BLaER1 treated with 17β-estradiol and CSF1 and Interleukin-3, amounts not matched to agents 10 nM and 100 nM (cell line): ENCODE results near the gene SLC22A4.

ENCODE experiments used
- H3K27ac ChIP-seq, 11 experiments: shearing (Covaris generic); formaldehyde crosslinking; 2 replicates each; pipeline ENCODE4 v1.8.1; 2022
- H3K27me3 ChIP-seq, 11 experiments: shearing (Covaris generic); formaldehyde crosslinking; 2 replicates each; pipeline ENCODE4 v1.8.1; 2022
- H3K36me3 ChIP-seq, 11 experiments: shearing (Covaris generic); formaldehyde crosslinking; 2 replicates each; pipeline ENCODE4 v1.8.1; 2022
- H3K4me1 ChIP-seq, 10 experiments: shearing (Covaris generic); formaldehyde crosslinking; 2 replicates each; pipeline ENCODE4 v1.8.1; 2022
- H3K4me2 ChIP-seq, 11 experiments: shearing (Covaris generic); formaldehyde crosslinking; 2 replicates each; pipeline ENCODE4 v1.8.1; 2022
- H3K4me3 ChIP-seq, 10 experiments: shearing (Covaris generic); formaldehyde crosslinking; 2 replicates each; pipeline ENCODE4 v1.8.1; 2022
- H3K9ac ChIP-seq, 11 experiments: shearing (Covaris generic); formaldehyde crosslinking; 2 replicates each; pipeline ENCODE4 v1.8.1; 2022
- H3K9me3 ChIP-seq, 11 experiments: shearing (Covaris generic); formaldehyde crosslinking; replicated peaks in 1 of 11; 2 replicates each; pipeline ENCODE4 v1.8.1; 2022
- H4K20me1 ChIP-seq, 11 experiments: shearing (Covaris generic); formaldehyde crosslinking; 2 replicates each; pipeline ENCODE4 v1.8.1; 2022
- Cebpa-rat ChIP-seq, 11 experiments: shearing (Covaris generic); IDR thresholded peaks; 2 replicates each; pipeline ENCODE4 v1.8.1; 2022

The SLC22A4 gene

DNA sequence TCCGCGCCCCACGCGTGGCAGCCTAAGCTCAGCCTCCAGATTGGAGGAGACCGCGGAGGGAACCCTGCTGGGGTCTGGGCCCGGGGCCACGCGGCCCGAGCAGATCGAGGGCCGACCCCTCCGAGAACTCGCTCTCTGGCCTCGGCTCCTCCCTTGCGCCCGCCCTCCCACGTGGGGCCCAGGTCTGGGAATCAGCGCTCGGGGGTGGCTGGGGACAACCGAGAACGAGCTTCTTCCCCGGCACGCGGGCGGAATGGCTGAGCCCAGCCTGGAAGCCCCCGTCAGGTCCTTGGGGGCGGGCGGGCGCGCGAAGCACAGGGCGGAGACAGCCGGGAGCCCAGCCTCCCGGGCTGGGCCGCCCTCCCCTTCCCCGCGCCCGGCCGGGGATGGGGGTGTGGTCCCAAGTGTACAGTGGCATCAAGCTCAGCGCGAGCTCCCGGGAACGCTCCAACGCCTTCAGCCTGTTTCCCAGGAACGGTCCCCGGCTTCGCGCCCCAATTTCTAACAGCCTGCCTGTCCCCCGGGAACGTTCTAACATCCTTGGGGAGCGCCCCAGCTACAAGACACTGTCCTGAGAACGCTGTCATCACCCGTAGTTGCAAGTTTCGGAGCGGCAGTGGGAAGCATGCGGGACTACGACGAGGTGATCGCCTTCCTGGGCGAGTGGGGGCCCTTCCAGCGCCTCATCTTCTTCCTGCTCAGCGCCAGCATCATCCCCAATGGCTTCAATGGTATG is at the start of gene SLC22A4:
TSS of gene SLC22A4 (plus strand) at position 403 of the 736 bp plus-strand sequence. CDS start at position 626, 223 bp downstream.
- peaks cover 0 to 17% (median 0%) of the 10 kb centered on the region in 11 experiments; a peak in 7 of 22 replicates for H3K27me3 ChIP-seq
- H3K9ac ChIP-seq, result peak within 1 kb of the TSS; percentile 83 to 98 (median 90)
- H3K9me3 ChIP-seq, result no peaks in the 10 kb centered on the region
- peaks cover 0 to 68% (median 8%) of the 10 kb centered on the region in 11 experiments; a peak in 14 of 22 replicates for H4K20me1 ChIP-seq
- no peak for TF ChIP-seq Cebpa-rat (IDR thresholded peaks at IDR 0.05)
- peaks cover 38 to 70% (median 52%) of the 10 kb centered on the region in 10 experiments for H3K4me1 ChIP-seq
- peak within 1 kb of the TSS; percentile 91 to 100 (median 96) for H3K4me2 ChIP-seq
- H3K27ac ChIP-seq, result peak within 1 kb of the TSS; percentile 85 to 98 (median 92)
- H3K4me3 ChIP-seq, result peak within 1 kb of the TSS; percentile 62 to 95 (median 80)
- peaks cover 0 to 26% (median 0%) of the 10 kb centered on the region in 11 experiments; a peak in 9 of 22 replicates for H3K36me3 ChIP-seq

DNA sequence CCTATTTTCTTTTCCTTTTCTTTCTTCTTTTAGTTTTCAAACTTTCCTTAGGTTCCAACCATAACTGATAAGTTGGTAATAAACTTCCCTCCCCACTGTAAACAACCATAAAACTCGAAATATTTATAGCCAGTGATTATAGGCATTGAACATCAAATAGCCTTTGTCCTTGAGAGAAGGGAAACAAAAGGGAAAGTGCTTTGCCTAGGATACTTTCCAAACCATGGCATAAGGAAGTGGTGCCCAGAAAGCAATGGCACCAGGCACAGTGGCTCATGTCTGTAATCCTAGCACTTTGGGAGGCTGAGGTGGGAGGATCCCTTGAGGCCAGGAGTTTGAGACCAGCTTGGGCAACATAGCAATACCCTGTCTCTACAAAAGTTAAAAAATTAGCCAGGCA is 48.6 kb upstream of the SLC22A4 start:
- Histone ChIP-seq H3K4me3 (no peak overlapping the region), H4K20me1 (no peaks in the 10 kb centered on the region), H3K9me3 (peaks cover 45 to 67% (median 54%) of the 10 kb centered on the region in 11 experiments), H3K36me3 (no peaks in the 10 kb centered on the region), H3K4me2 (no peak overlapping the region), H3K9ac (no peak overlapping the region), H3K27me3 (no peaks in the 10 kb centered on the region), H3K4me1 (peaks cover 3 to 15% (median 9%) of the 10 kb centered on the region in 10 experiments; a peak in 14 of 20 replicates), H3K27ac (no peak overlapping the region)
- TF ChIP-seq Cebpa-rat (IDR thresholded peaks at IDR 0.05), result no peak

DNA sequence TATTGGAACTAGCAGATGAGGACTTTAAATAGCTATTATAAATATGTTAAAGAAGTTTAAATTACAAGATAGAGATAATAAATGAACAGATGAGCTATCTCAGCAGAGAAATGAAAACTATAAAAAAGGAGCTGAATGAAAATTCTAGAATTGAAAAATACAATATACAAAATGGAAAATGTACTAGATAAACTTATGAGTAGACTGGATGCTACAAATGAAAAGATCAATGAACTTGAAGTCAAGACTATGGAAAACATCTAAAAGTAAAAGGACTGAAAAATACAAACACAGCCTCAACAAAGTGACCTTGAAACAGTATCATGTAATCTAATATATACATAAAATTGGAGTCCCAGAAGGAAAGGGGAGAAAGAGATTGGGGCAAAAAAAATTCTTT is 47.4 kb upstream of the SLC22A4 start:
- TF ChIP-seq Cebpa-rat (IDR thresholded peaks at IDR 0.05), result no peak
- Histone ChIP-seq H3K27me3 (no peaks in the 10 kb centered on the region), H3K27ac (no peak overlapping the region), H3K9me3 (peaks cover 42 to 61% (median 47%) of the 10 kb centered on the region in 11 experiments), H3K9ac (no peak overlapping the region), H4K20me1 (no peaks in the 10 kb centered on the region), H3K36me3 (no peaks in the 10 kb centered on the region), H3K4me3 (no peak overlapping the region), H3K4me2 (no peak overlapping the region), H3K4me1 (peaks cover 3 to 15% (median 12%) of the 10 kb centered on the region in 10 experiments; a peak in 15 of 20 replicates)

DNA sequence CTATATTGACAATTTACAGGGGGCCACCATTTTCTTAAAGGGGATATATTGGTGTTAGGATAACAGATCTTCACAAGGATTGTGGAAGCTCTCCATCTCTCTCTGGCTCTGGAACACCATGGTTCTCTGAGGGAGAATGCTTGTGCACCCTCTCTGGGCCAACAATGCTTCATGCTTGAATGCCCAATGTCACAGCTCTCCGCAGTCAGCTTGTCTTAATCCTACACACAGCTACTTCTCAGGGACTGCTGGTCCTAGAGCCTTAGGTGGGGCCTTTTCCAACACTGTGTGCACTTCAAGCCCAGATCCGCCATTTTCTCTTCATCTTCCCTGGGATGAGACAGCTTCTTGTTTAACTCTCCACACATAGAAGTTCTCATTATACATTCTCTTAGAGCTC is 43.6 kb upstream of the SLC22A4 start:
- H3K9ac ChIP-seq, result no peak overlapping the region
- no peak for TF ChIP-seq Cebpa-rat (IDR thresholded peaks at IDR 0.05)
- H3K4me2 ChIP-seq, result no peak overlapping the region
- H3K9me3 ChIP-seq, result peaks cover 11 to 27% (median 16%) of the 10 kb centered on the region in 11 experiments; a peak in 21 of 22 replicates
- H3K4me1 ChIP-seq, result peaks cover 0 to 15% (median 6%) of the 10 kb centered on the region in 10 experiments; a peak in 10 of 20 replicates
- no peak overlapping the region for H3K4me3 ChIP-seq
- no peaks in the 10 kb centered on the region for H4K20me1 ChIP-seq
- H3K27ac ChIP-seq, result no peak overlapping the region
- no peaks in the 10 kb centered on the region for H3K36me3 ChIP-seq
- no peaks in the 10 kb centered on the region; a peak in 1 of 22 replicates for H3K27me3 ChIP-seq

DNA sequence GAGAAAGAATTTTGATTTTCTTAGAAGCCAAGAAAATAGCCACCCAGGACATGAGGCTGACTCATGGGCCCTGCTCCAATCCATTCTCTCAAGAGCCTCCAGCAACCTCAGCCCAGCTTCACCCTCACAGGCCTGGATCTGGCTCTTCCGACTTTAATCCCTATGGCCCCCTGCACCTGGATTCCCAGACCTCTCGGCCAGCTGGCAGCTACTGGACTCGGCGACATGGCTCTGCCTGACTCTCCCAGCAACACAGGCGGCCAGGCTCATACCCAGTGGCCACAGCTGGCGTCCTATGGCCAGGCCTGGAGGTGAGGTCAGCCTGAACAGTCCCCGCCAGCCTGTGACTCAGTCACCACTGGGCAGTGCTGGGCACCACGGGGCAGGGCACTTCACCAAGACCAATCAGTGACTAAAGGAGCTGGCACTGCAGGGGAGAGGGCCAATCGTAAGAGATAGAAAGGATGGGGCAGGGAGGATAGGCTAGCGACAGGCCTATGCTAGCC is 42.9 kb upstream of the SLC22A4 start:
- Histone ChIP-seq H3K4me1 (peaks cover 0 to 15% (median 6%) of the 10 kb centered on the region in 10 experiments; a peak in 10 of 20 replicates), H3K4me2 (peak overlapping the region in 2 of 11 experiments; percentile 4 to 46; a peak in 2 of 22 replicates), H3K36me3 (no peaks in the 10 kb centered on the region), H3K9ac (no peak overlapping the region), H3K4me3 (no peak overlapping the region), H3K27ac (no peak overlapping the region), H3K27me3 (no peaks in the 10 kb centered on the region; a peak in 1 of 22 replicates), H3K9me3 (peaks cover 3 to 19% (median 9%) of the 10 kb centered on the region in 11 experiments; a peak in 18 of 22 replicates), H4K20me1 (no peaks in the 10 kb centered on the region)
- no peak for TF ChIP-seq Cebpa-rat (IDR thresholded peaks at IDR 0.05)

DNA sequence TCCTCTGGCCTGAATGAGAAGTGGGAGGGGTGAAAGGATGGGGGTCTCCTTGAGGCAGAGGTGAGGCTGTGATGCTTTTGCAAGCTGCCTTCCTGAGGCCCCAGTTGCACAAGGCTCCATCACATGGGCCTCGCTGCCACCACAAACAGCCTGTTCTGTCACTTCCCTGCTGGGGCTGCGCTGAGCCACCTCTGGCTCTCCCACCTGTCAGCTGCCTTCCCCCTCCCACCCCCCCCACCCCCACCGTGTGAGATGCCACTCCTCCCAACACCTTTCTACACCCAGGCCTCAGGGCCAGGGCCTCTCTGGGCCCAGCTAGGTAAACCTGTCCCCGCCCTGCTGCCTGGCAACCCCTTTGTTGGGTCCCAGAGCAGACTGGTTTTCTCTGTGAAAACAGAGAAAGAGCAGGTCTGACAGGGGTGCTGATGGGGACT is 41.2 kb upstream of the SLC22A4 start:
- no peak for TF ChIP-seq Cebpa-rat (IDR thresholded peaks at IDR 0.05)
- Histone ChIP-seq H3K4me2 (no peak overlapping the region), H3K4me1 (peaks cover 0 to 12% (median 2%) of the 10 kb centered on the region in 10 experiments; a peak in 11 of 20 replicates), H3K27me3 (no peaks in the 10 kb centered on the region; a peak in 1 of 22 replicates), H4K20me1 (no peaks in the 10 kb centered on the region), H3K9me3 (0 out of 22 replicates have a peak, but pooled peaks cover 0 to 2% (median 0%) of the 10 kb centered on the region in 11 experiments), H3K36me3 (no peaks in the 10 kb centered on the region), H3K4me3 (no peak overlapping the region), H3K9ac (no peak overlapping the region), H3K27ac (no peak overlapping the region)

DNA sequence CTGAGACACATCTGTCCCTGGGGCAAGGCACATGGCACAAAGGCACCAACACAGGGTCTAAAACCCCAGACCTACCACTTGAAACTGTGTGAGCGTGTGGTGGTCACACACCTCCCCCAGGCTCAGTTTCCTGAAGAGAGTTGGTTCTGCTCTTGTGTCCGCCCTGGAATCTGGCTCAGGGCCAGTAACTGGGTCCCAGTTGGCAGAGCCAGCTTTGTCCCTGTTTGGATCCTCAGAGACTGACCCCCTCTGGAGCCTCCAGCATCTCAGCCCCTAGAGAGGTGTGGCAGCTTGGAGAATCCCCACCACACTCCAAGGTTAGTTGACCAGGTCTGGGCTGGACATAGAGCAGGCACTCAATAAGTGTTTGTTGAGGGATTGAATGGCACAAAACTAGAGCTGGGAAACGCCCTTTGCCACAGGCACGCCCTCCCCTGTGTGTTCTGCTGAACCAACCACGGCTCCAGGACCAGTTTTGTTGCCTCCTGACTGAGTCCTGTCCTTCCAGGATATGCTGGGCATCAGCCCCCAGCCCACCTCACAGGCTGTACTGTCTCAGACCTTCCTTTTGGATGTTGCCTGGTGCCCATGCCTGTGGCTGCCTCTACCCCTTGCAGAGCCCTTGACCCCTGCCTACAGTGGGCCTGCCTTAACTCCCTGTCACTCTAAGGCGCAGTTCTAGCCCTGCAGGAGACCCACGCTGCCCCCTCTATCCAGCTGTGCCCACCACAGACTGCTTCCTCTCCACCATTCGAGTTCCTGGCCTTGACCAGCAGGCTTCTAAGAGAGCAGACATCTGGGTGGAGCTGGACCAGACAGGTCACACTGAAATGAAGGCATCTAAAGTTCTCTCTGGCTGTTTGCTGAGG is 40.5 kb upstream of the SLC22A4 start:
- TF ChIP-seq Cebpa-rat (IDR thresholded peaks at IDR 0.05), result no peak
- Histone ChIP-seq H3K27me3 (no peaks in the 10 kb centered on the region; a peak in 1 of 22 replicates), H3K4me2 (no peak overlapping the region), H4K20me1 (no peaks in the 10 kb centered on the region), H3K27ac (no peak overlapping the region), H3K4me3 (no peak overlapping the region), H3K36me3 (no peaks in the 10 kb centered on the region), H3K4me1 (peaks cover 0 to 17% (median 0%) of the 10 kb centered on the region in 10 experiments; a peak in 8 of 20 replicates), H3K9ac (no peak overlapping the region), H3K9me3 (no peaks in the 10 kb centered on the region)

DNA sequence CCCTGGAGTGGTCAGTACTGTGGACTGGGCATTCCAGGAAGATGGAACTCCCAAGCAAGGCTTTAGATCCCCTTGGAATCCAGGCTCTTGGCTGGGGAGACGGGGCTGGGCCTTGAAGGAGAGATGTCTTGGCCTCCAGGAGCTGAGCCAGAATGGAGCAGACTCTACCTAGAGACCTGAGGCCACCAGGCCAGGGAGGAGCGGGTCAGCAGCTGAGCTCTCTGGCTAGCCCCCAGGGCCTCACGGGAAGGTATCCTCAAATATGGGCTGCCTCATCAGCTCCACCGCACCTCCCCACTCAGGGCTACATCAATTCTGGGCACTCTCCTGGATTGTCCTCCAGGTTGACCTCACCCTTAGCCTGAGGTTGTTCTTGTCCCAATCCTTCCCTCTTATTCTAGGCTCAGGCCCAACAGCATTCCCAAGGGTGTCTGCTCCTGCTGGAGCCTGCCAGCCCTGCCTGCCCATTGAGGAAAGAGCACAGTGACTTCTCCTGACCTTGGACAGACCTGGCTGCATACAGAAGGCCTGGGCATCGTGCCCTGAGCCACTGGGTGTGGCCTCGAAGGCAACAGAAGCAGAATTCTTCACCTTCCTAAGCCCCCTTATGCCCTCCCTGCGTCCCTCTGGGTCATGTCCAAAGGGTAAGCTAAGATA is 39.7 kb upstream of the SLC22A4 start:
- Histone ChIP-seq H3K9me3 (no peaks in the 10 kb centered on the region), H3K4me2 (no peak overlapping the region), H3K4me3 (no peak overlapping the region), H4K20me1 (no peaks in the 10 kb centered on the region), H3K36me3 (no peaks in the 10 kb centered on the region), H3K27ac (no peak overlapping the region), H3K9ac (no peak overlapping the region), H3K27me3 (no peaks in the 10 kb centered on the region; a peak in 1 of 22 replicates), H3K4me1 (peaks cover 0 to 24% (median 5%) of the 10 kb centered on the region in 10 experiments; a peak in 12 of 20 replicates)
- TF ChIP-seq Cebpa-rat (IDR thresholded peaks at IDR 0.05), result no peak
